Adipocyte (in vitro differentiated cells): ENCODE data around the gene SHANK2.
"Not testable (repeated sequence)": the region's sequence is repeated elsewhere in the genome, so short reads cannot be mapped to it uniquely, and the experiment has no call there.

ENCODE experiments used
- DNase-seq: peaks from one replicate; pipeline ENCODE4 v3.0.0-alpha.2; 2015; ENCODE audit warnings: low read depth
- H3K27me3 ChIP-seq: replicated peaks from 2 replicates; pipeline ENCODE4 v1.7.0; 2013; ENCODE audit warnings: mild to moderate bottlenecking, low read length, moderate library complexity; ENCODE audit not compliant: control insufficient read depth, insufficient read depth
- H3K36me3 ChIP-seq: 2 replicates; pipeline ENCODE4 v1.7.0; 2013; ENCODE audit warnings: low read length, mild to moderate bottlenecking, moderate library complexity; ENCODE audit not compliant: control insufficient read depth, insufficient read depth, severe bottlenecking
- H3K4me1 ChIP-seq: 2 replicates; pipeline ENCODE4 v1.7.0; 2013; ENCODE audit warnings: mild to moderate bottlenecking, low read length, moderate library complexity; ENCODE audit not compliant: control insufficient read depth, insufficient read depth
- H3K4me3 ChIP-seq: 2 replicates; pipeline ENCODE4 v1.7.0; 2013; ENCODE audit warnings: mild to moderate bottlenecking, low read length, moderate library complexity
- H3K9ac ChIP-seq: 2 replicates; pipeline ENCODE4 v1.7.0; 2013; ENCODE audit warnings: mild to moderate bottlenecking, low read length, moderate library complexity
- H3K9me3 ChIP-seq: 2 replicates; pipeline ENCODE4 v1.7.0; 2013; ENCODE audit warnings: mild to moderate bottlenecking, low read length, moderate library complexity; ENCODE audit not compliant: control insufficient read depth

The SHANK2 gene

DNA sequence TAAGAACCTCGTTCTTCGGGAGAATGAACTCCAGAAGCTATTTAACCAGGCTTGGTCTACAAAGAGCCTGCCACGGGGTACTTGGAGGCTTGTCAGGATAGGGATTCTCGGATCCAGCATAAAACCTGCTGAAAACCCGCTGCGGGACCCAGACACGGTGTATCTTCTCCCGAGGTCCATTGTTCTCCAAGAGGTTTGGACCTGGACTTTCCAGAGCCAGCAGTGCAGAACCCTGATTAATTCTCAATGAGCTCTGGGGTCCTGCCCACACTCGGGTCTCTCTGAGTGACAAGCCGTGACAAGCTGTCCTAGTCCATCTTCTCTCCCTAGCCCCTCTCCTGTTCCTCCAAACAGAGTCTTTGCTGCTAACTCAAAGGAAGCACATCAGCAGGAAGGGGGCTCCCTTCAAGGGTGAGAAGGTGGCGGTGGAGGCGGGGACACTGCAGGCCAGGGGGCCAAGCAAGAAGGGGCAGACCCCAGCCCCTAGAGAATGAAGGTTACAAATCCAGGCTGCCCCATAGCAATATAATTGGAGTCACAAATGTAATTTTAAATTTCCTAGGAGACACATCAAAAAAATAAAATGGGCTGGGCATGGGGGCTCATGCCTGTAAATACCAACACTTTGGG lies 12.2 kb downstream of the SHANK2 start:
- H3K36me3 ChIP-seq, result no peaks in the 10 kb centered on the region
- H3K9ac ChIP-seq, result peak overlapping the region; percentile 45
- peaks cover 14% of the 10 kb centered on the region for H3K4me1 ChIP-seq
- H3K9me3 ChIP-seq, result no peaks in the 10 kb centered on the region
- no peak overlapping the region for H3K4me3 ChIP-seq
- no peaks in the 10 kb centered on the region for H3K27me3 ChIP-seq
- no peak for DNase-seq

DNA sequence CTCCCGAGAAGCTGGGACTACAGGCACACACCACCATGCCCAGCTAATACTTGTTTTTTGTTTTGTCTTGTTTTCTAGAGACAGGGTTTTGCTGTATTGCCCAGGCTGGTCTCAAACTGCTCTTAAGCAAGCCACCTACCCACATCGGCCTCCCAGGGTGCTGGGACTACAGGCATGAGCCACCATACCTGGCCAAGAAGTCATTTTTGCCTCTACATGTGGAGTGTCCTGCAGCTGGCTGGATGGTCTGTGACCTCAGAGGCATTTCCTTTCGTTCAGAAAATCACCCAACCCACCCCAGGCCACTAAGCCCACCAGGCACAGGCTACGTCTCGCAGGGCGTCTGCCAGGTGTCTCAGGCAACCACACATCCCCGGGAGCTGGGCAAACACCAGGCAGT lies 12.8 kb downstream of the SHANK2 start:
- H3K36me3 ChIP-seq, result no peaks in the 10 kb centered on the region
- H3K4me3 ChIP-seq, result no peak overlapping the region
- H3K4me1 ChIP-seq, result peaks cover 14% of the 10 kb centered on the region
- no peak for DNase-seq
- H3K9ac ChIP-seq, result no peak overlapping the region
- no peaks in the 10 kb centered on the region for H3K9me3 ChIP-seq
- no peaks in the 10 kb centered on the region for H3K27me3 ChIP-seq

DNA sequence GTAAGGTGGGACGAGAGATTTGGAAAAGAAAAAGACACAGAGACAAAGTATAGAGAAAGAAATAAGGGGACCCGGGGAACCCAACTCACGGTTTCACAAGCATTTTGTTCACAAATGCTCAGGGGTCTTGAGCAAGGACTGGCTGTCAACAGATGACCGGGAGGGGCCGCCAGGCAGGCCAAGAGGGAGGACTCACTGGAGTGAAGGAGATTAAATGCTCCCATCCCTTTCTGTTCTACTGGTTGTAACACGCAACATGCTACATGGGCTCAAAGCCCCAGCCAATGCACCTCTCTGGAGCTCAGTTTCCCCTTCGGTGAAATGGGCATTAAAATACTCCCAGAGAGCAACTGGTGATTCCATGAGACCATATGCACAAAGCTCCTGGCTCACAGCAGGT lies 13.4 kb downstream of the SHANK2 start:
- DNase-seq, result no peak
- Histone ChIP-seq H3K36me3 (no peaks in the 10 kb centered on the region), H3K9ac (no peak overlapping the region), H3K9me3 (no peaks in the 10 kb centered on the region), H3K27me3 (no peaks in the 10 kb centered on the region), H3K4me3 (no peak overlapping the region), H3K4me1 (peaks cover 14% of the 10 kb centered on the region)

DNA sequence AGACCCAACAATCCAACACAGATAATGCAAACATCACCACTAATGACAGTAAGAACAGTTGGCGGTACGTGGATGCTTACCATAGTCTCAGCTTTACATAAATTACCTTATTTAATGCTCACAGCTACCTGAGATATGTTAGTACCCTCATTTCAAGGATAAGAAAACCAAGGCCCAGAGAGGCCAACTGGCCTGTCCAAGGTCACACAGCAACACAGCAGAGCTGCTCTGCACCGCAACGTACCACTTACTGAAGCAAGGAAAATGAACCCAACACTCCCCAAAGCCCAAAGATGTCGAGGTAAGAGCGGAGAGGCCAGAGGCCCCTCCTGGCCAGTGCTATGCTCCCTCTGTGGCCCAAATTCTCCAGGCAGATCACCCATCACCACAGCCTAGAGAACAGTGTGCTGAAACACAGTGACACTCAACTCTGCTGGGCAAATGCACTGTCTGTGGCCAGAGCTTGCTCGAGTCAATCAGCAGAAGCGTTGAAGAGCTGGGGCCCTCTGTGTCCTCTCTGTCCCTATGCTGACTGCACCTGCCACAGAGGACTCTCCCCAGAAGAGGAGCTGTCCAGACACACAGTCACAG lies 14.0 kb downstream of the SHANK2 start:
- Histone ChIP-seq H3K4me3 (no peak overlapping the region), H3K27me3 (no peaks in the 10 kb centered on the region), H3K4me1 (peaks cover 14% of the 10 kb centered on the region), H3K36me3 (no peaks in the 10 kb centered on the region), H3K9ac (no peak overlapping the region), H3K9me3 (no peaks in the 10 kb centered on the region)
- no peak for DNase-seq

- no peak for DNase-seq
- Histone ChIP-seq H3K4me1 (peaks cover 14% of the 10 kb centered on the region), H3K9me3 (no peaks in the 10 kb centered on the region), H3K9ac (no peak overlapping the region), H3K27me3 (no peaks in the 10 kb centered on the region), H3K4me3 (no peak overlapping the region), H3K36me3 (no peaks in the 10 kb centered on the region)
Measured at GRCh38 chr11:71237853-71238252, 14.5 kb downstream of the SHANK2 start.

DNA sequence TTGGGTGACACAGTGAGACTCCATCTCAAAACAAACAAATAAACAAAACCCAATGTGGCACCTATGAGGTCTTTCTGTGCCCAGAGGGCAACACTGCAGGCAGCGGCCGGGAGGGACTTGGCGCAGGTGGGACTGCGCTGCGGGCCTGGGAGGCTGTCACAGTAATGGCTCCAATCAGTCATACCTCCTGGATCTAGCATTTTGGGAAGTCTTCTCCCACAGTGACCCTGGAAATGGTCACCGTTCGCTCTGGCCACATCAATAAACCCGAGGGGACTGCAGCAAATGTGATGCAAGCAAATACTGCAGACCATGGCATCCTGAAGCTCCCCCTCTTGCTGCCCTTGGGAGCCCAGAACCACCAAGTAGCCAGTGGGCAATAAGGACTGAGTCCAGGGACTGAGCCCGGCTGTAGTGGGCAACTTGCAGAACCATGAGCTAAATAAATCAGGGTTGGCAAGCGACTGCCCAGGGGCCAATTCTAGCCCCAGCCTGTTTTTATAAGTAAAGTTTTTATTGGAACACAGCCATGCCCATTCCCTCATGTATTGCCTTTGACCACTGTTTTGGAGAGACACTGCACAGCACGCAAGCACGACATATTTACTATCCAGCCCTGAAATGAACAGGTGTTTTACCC lies 15.4 kb downstream of the SHANK2 start:
- no peaks in the 10 kb centered on the region for H3K27me3 ChIP-seq
- H3K9ac ChIP-seq, result no peak overlapping the region
- H3K4me3 ChIP-seq, result no peak overlapping the region
- H3K36me3 ChIP-seq, result no peaks in the 10 kb centered on the region
- no peak for DNase-seq
- H3K9me3 ChIP-seq, result no peaks in the 10 kb centered on the region
- H3K4me1 ChIP-seq, result peaks cover 14% of the 10 kb centered on the region

DNA sequence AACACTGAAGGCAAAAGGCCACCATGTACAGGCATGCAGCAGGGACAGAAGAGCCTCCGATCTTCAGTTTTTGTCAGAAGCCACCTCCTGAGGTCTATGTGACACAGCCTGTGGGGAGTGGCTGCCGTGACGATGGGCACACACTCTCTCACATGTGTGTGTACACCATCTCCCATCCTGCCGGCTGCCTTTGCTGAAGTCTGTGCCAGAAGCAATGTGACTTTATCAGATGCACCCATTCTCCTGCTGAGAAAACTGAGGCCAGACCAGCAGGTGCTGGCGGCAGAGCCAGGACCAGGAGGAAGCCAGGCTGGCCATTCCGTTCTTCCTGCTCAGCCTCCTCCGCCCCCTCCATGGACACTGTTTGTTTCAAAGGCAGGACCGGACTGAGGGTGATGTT lies 16.7 kb downstream of the SHANK2 start:
- no peak overlapping the region for H3K9ac ChIP-seq
- H3K4me3 ChIP-seq, result no peak overlapping the region
- H3K27me3 ChIP-seq, result no peaks in the 10 kb centered on the region
- no peak for DNase-seq
- no peaks in the 10 kb centered on the region for H3K36me3 ChIP-seq
- H3K4me1 ChIP-seq, result peaks cover 3% of the 10 kb centered on the region
- no peaks in the 10 kb centered on the region for H3K9me3 ChIP-seq

- H3K4me3 ChIP-seq, H3K36me3 ChIP-seq, H3K4me1 ChIP-seq, DNase-seq, H3K9me3 ChIP-seq, H3K27me3 ChIP-seq, H3K9ac ChIP-seq: not testable (repeated sequence)
Measured at GRCh38 chr11:71233896-71234852, 18.2 kb downstream of the SHANK2 start.

- Histone ChIP-seq H3K4me3 (no peak overlapping the region), H3K4me1 (no peaks in the 10 kb centered on the region), H3K27me3 (no peaks in the 10 kb centered on the region), H3K9ac (no peak overlapping the region), H3K36me3 (no peaks in the 10 kb centered on the region), H3K9me3 (peaks cover 6% of the 10 kb centered on the region)
- DNase-seq, result no peak
Measured at GRCh38 chr11:71232364-71232763, 20.0 kb downstream of the SHANK2 start.

DNA sequence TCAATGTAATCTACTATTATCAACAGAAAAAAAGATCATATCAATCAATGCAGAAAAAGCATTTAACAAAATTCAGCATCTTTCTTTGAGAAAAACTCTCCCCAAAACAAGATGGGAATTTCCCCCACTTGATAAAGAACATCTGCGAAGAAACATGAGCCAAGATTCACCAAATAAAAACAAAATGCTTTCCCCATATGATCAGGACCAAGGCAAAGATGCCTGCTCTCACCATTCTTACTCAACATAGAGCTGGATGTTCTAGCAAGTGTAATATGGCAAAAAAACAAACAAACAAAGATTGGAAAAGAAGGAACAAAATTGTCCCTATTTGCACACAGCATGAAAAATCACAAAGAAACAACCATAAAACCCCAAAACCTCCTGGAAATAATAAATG lies 23.4 kb downstream of the SHANK2 start:
- peaks cover 24% of the 10 kb centered on the region for H3K9me3 ChIP-seq
- no peak overlapping the region for H3K9ac ChIP-seq
- H3K27me3 ChIP-seq, result no peaks in the 10 kb centered on the region
- H3K4me3 ChIP-seq, result no peak overlapping the region
- DNase-seq, result peak; percentile 51
- no peaks in the 10 kb centered on the region for H3K4me1 ChIP-seq
- no peaks in the 10 kb centered on the region for H3K36me3 ChIP-seq

- DNase-seq, result no peak
- no peaks in the 10 kb centered on the region for H3K4me1 ChIP-seq
- H3K27me3 ChIP-seq, result no peaks in the 10 kb centered on the region
- peaks cover 3% of the 10 kb centered on the region for H3K36me3 ChIP-seq
- no peak overlapping the region for H3K9ac ChIP-seq
- peaks cover 24% of the 10 kb centered on the region for H3K9me3 ChIP-seq
- peak overlapping the region; percentile 25 for H3K4me3 ChIP-seq
Measured at GRCh38 chr11:71227058-71227659, 25.2 kb downstream of the SHANK2 start.
